ENCODE measurements around the gene CTSC. TPM values are rescaled to one million over a fixed set of nuclear protein-coding genes. Genes with fewer than 3 reads are reported as not detected.

Gene CTSC
- total RNA-seq, 1 experiment from 2014 or later, result 38.0 TPM

GRCh38 chr11:88297863-88298262, 39.7 kb downstream of the CTSC start:
- DNase-seq (ENCODE audit: low read depth, low spot score) (no peak), ATAC-seq (no peak)
- BruUV-seq (replicated peaks), result no TSS peak
- intact Hi-C loops (cut with micrococcal nuclease), result no loop called here
- no peak overlapping the region for H3K4me2 ChIP-seq (ENCODE audit: low read length)
- H2AFZ ChIP-seq (ENCODE audit: low read depth, low read length, poor library complexity, severe bottlenecking), result no peak overlapping the region
- ChIA-PET POLR2A (no interaction called here), CTCF (no interaction called here), RAD21 (ENCODE audit: low non-redundant PET in 1 of 2, low total read pairs in 2 of 2, uncharacterized antibody in 2 of 2, unreplicated experiment in 2 of 2) (no interaction called here)
- no peaks in the 10 kb centered on the region for H3K9me3 ChIP-seq (ENCODE audit: control insufficient read depth in 1 of 2, insufficient read depth in 1 of 2, low read depth in 1 of 2, low read length in 2 of 2)
- no peaks in the 10 kb centered on the region for H3K9me2 ChIP-seq (ENCODE audit: insufficient read depth)
- no peak overlapping the region for H3K4me3 ChIP-seq (replicated peaks in 1 of 2; ENCODE audit: low read depth in 1 of 2, low read length in 2 of 2)
- H3K36me3 ChIP-seq (ENCODE audit: control insufficient read depth in 1 of 2, insufficient read depth in 2 of 2, low read length in 2 of 2), result no peaks in the 10 kb centered on the region
- H3K9ac ChIP-seq (ENCODE audit: low read length), result no peak overlapping the region
- H3K79me2 ChIP-seq (ENCODE audit: insufficient read depth, low read length), result no peaks in the 10 kb centered on the region
- H3K4me1 ChIP-seq (ENCODE audit: control insufficient read depth in 1 of 2, insufficient read depth in 2 of 2, low read length in 2 of 2), result no peaks in the 10 kb centered on the region; a peak in 1 of 4 replicates
- no peaks in the 10 kb centered on the region for H3K27me3 ChIP-seq (ENCODE audit: insufficient read depth, low read length)
- H4K20me1 ChIP-seq (ENCODE audit: insufficient read depth), result no peaks in the 10 kb centered on the region
- no peak overlapping the region for H3K27ac ChIP-seq (ENCODE audit: low read depth, low read length)
- TF ChIP-seq, protein P1, sequence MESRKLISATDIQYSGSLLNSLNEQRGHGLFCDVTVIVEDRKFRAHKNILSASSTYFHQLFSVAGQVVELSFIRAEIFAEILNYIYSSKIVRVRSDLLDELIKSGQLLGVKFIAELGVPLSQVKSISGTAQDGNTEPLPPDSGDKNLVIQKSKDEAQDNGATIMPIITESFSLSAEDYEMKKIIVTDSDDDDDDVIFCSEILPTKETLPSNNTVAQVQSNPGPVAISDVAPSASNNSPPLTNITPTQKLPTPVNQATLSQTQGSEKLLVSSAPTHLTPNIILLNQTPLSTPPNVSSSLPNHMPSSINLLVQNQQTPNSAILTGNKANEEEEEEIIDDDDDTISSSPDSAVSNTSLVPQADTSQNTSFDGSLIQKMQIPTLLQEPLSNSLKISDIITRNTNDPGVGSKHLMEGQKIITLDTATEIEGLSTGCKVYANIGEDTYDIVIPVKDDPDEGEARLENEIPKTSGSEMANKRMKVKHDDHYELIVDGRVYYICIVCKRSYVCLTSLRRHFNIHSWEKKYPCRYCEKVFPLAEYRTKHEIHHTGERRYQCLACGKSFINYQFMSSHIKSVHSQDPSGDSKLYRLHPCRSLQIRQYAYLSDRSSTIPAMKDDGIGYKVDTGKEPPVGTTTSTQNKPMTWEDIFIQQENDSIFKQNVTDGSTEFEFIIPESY (IDR thresholded peaks at IDR 0.05; ENCODE audit: extremely low read depth, insufficient replicate concordance, low read length), result no peak
- TF ChIP-seq EGR1 (IDR thresholded peaks at IDR 0.05; ENCODE audit: low read depth) (no peak), ZFX (IDR thresholded peaks at IDR 0.05) (no peak), FOSL1 (IDR thresholded peaks at IDR 0.05; ENCODE audit: low read depth) (no peak), POLR2AphosphoS5 (IDR thresholded peaks at IDR 0.05; ENCODE audit: low read depth, low read length) (no peak), SP1 (IDR thresholded peaks at IDR 0.05; ENCODE audit: low read depth) (no peak), RAD21 (IDR thresholded peaks at IDR 0.05; ENCODE audit: low read depth) (no peak)
- TF ChIP-seq, protein P2, sequence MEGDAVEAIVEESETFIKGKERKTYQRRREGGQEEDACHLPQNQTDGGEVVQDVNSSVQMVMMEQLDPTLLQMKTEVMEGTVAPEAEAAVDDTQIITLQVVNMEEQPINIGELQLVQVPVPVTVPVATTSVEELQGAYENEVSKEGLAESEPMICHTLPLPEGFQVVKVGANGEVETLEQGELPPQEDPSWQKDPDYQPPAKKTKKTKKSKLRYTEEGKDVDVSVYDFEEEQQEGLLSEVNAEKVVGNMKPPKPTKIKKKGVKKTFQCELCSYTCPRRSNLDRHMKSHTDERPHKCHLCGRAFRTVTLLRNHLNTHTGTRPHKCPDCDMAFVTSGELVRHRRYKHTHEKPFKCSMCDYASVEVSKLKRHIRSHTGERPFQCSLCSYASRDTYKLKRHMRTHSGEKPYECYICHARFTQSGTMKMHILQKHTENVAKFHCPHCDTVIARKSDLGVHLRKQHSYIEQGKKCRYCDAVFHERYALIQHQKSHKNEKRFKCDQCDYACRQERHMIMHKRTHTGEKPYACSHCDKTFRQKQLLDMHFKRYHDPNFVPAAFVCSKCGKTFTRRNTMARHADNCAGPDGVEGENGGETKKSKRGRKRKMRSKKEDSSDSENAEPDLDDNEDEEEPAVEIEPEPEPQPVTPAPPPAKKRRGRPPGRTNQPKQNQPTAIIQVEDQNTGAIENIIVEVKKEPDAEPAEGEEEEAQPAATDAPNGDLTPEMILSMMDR (IDR thresholded peaks at IDR 0.05 in 2 of 3, conservative IDR thresholded peaks at IDR 0.05 in 1 of 3; ENCODE audit: borderline replicate concordance in 1 of 3, insufficient read depth in 1 of 3, low read depth in 2 of 3, low read length in 2 of 3), result no peak

Data from HCT116 (cell line).